HG03432 (cell line): Measurements from ENCODE around the gene CTDSP1.

Experiments used
- ATAC-seq: cut with Tn5 transposase; IDR thresholded peaks from one replicate; pipeline ENCODE4 v1.9.1; 2021; ENCODE audit warnings: mild to moderate bottlenecking, moderate library complexity; ENCODE audit not compliant: unreplicated experiment

The CTDSP1 gene

DNA sequence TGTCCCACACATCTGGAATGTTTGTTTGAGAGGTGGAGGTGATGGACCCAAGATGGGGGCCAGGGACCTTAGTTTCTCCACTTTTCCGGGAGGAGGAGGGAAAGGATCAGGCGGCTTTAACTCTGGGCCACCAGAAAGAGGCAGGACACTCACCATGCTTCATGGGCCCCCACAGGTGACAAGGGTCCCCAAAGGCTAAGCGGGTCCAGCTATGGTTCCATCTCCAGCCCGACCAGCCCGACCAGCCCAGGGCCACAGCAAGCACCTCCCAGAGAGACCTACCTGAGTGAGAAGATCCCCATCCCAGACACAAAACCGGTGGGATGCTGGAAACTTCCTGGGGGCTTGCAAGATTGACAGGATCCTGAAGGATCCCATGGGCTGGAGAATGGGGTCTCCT is 16.9 kb upstream of the CTDSP1 start:
- ATAC-seq, result no peak

GRCh38 chr2:218383892-218384519 is 15.7 kb upstream of the CTDSP1 start:
- ATAC-seq, result no peak

DNA sequence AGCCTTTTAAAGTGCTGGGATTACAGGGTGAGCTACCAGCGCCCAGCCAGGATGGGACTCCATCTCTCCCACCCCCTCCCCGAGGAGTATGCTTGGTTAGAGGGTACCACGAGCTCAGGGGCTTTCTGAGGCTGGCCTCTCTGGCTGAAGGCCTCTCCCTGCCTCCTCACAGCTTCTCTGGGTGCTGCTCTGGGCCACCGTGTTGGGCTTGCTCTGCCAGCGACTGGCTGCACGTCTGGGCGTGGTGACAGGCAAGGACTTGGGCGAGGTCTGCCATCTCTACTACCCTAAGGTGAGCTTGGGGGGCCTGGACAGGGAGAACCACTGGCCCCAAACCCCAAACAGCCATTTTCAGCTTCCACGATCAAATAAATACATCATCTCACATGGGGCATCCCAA is 14.7 kb upstream of the CTDSP1 start:
- no peak for ATAC-seq

DNA sequence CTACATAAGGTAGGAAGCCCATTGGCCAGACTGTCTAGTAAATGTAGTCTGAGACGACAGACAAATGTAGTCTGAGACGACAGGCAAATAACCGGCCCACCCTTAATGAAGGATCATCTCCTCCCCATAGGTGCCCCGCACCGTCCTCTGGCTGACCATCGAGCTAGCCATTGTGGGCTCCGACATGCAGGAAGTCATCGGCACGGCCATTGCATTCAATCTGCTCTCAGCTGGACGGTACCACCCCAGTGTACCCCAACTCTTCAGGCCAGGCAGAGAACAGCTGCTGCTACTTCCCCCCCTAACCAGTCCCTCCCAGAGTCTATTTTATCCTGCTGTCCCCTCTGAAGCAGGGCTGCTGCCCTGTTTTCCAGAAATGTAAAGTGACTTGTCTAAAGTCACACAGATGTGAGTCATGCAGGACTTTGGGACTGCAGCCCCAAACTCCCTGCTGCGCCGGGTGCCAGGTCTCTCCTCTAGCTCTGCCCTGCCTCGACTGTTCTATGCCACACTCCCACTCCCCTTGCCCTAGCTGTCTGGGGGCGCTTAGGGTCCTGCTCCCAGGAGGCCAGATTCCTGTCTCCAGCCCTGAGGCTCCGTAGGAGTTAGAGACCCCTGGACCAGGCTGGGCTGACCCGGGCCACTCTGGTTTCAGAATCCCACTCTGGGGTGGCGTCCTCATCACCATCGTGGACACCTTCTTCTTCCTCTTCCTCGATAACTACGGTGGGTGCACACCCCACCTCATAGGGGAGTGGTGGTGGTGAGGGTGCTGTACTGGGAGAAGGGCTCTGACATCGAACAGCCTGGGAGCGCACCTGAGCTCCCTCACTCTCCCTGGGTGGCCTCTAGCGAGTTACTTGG is 12.9 kb upstream of the CTDSP1 start:
- ATAC-seq, result no peak

DNA sequence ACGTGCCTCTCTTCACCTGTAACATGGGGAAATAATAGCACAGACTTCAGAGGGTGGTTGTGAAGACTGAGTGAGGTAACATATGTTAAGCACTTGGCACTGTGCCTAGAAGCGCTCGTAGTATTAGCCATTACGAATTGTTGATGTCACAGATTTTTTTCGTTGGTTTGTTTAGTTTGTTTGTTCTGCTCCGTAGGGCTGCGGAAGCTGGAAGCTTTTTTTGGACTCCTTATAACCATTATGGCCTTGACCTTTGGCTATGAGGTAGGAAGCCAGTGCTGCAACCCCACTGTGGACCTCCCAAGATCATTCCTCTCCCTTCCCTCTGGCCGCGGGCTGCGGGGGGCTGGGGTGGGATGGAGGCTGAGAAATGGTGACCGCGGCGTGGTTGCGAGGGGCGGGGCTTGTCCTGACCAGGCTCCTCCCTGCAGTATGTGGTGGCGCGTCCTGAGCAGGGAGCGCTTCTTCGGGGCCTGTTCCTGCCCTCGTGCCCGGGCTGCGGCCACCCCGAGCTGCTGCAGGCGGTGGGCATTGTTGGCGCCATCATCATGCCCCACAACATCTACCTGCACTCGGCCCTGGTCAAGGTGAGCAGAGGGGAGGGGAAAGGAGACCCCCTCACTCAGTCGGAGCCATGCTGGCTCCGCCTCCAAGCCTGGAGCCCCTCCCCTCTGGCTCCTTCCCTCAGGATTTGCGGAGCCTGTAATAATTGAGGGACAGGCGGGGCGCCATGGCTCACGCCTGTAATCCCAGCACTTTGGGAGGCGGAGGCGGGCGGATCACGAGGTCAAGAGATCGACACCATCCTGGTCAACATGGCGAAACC is 12.1 kb upstream of the CTDSP1 start:
- no peak for ATAC-seq

DNA sequence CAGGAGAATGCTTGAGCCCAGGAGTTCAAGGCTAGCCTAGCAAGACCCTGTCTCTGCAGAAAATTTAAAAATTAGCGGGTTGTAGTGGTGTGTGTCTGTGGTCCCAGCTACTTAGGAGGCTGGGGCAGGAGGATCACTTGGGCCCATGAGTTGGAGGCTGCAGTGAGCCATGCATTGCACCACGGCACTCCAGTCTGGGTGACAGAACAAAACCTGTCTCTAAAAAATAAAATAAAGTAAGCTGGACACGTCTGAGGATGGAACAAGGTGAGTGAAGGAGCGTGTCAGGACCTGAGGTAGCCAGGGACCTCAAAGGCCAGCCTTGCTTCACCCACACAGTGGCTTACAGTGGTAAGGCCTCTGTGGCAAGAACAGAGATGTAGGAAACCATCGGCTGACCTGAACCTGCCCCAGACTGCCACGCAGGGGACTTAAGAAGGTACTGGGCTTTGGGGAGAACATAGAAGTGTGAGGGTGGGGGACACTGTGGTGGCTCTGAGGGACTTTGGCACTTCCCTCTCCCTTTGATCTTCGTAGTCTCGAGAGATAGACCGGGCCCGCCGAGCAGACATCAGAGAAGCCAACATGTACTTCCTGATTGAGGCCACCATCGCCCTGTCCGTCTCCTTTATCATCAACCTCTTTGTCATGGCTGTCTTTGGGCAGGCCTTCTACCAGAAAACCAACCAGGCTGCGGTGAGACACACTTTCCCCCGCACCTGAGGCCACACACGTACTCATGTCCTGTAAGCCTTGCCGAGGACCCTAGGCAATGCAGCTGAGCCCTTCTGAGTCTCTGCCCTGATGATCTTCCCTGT is 10.1 kb upstream of the CTDSP1 start:
- ATAC-seq, result no peak

DNA sequence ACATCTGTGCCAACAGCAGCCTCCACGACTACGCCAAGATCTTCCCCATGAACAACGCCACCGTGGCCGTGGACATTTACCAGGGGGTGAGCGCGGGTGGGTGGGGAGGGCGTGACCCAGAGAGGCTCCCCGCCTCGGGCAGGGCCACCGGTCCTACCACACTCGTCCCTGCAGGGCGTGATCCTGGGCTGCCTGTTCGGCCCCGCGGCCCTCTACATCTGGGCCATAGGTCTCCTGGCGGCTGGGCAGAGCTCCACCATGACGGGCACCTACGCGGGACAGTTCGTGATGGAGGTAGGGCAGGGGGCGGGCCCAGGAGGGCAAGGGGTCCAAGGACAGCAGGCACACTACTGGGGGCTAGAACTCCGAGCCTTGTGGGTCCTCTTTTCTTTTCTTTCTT is 8.5 kb upstream of the CTDSP1 start:
- ATAC-seq, result no peak

- no peak for ATAC-seq
Observed at GRCh38 chr2:218392459-218392858, 7.2 kb upstream of the CTDSP1 start.

DNA sequence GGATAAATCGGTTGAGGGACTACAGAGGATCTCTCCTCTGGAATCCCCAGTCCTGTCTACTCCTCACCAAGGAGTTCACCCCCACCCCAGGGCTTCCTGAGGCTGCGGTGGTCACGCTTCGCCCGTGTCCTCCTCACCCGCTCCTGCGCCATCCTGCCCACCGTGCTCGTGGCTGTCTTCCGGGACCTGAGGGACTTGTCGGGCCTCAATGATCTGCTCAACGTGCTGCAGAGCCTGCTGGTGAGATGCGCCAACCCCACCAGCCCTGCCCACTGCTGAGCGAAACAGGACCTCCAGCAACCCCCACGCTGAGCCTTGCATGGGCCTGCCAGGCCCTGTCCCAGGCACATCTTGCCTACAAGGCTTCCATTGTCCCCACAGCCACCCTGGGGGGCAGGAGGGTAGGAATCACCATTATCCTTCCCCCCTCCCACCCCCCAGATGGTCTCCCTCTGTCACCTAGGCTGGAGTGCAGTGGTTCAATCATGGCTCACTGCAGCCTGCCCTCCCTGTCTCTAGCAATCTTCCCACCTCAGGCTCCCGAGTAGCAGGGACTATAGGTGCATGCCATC is 6.7 kb upstream of the CTDSP1 start:
- no peak for ATAC-seq

GRCh38 chr2:218393750-218394290 is 5.8 kb upstream of the CTDSP1 start:
- ATAC-seq, result no peak

DNA sequence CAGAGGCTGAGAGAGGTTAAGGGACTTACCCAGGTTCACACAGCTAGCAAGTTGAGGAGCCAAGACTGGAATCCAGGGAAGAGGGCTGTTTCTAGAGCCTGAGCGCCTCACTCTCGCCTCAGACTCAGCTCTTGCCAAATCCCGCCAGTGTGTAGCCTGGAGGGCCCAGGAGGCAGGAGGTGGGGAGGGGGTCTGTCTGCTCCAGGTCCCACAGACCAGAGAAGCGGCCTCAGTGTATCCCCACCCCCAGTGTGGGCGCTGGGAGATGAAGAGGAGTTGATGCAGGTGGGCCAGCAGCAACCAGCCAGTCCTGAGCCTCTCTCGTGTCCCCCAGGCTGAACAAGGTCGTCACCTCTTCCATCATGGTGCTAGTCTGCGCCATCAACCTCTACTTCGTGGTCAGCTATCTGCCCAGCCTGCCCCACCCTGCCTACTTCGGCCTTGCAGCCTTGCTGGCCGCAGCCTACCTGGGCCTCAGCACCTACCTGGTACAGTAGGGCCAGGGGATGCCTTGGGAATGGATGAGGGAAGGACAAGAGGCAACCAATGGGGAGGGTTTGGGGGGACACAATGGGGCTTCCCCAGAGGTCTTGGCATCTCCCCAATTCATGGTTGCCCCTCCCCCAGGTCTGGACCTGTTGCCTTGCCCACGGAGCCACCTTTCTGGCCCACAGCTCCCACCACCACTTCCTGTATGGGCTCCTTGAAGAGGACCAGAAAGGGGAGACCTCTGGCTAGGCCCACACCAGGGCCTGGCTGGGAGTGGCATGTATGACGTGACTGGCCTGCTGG is 5.2 kb upstream of the CTDSP1 start:
- ATAC-seq, result no peak

GRCh38 chr2:218395090-218395444 is 4.6 kb upstream of the CTDSP1 start:
- ATAC-seq, result no peak

- ATAC-seq, result no peak
Observed at GRCh38 chr2:218395456-218395825, 4.2 kb upstream of the CTDSP1 start.

DNA sequence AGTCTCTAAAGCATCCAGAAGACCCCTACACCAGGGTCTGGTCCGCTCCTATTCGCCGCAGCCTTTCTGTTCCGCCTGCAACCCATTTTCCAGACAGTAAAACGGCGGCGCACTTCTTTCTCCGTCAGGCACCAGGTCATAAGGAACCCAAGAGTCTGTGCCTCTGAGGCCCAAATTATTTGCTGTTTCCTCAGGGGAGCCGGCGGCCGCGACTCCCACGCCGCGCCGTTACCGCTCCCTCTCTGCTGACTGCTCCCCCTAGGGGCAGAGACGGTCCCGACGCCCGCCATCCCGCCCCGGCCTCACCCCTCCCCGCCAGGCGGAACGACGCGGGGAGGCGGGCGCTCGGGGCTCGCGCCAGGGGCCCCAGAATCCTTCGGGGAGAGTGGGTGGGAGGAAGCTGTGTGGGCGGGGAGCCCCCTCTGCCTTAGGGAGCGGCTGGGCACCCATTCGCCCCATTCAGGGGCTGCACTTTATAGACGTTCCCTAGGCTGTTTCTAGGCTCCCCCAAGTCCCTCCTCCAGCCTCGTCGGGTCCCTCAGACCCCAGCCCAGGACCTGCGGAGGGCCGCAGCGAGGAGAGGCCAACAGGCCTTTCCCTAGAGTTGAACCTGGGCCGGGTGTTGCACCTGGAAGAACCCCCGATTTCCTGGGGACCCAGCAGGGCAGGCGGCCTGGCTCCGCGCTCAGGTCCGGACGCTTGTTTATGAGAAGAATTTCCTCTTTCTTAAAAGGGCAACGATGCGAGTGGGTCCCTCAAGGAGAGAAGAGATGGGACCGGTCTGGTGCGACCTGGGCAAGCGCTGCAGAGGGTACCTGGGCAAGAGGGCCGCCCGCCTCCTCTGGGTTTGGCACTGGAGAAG is 3.6 kb upstream of the CTDSP1 start:
- ATAC-seq, result peak; percentile 48

- no peak for ATAC-seq
Observed at GRCh38 chr2:218396688-218397462, 2.8 kb upstream of the CTDSP1 start.

- no peak for ATAC-seq
Observed at GRCh38 chr2:218397463-218397819, 2.2 kb upstream of the CTDSP1 start.

DNA sequence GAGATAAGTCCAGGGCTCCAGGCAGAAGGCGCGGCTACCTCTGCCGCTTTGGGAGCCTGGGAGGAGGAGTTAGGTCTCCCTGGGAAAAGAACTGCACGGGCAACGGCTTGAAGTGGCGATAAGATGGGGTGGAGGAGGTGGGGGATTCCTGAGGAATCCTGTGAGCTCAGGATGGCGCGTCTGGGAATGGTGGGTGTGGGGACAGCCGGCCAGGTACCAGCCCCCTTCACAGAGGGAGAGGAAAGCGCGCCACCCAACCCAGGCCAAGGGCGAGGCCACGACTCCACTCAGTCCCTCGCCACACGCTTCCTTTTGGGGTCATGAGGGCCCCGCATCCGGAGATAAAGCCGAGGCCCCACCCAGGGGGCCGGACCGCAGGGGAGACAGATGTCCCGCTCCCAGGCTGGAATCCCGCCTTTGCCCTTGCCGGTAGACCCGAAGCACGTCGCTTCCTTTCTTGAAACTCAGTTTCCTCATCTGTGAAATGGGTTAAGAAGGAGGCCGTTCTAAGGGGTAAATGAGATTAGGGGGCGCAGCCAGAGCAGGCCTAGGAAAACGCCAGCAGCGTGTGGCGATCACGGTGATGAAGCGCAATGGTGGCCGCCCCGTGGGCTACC is 1.7 kb upstream of the CTDSP1 start:
- peak; percentile 27 for ATAC-seq
